Loucy (cell line): ENCODE data around the gene GREB1.

ENCODE experiments used
- H2AFZ ChIP-seq: fragments of 200-600 bp; sonication (generic); 2 replicates; pipeline ENCODE4 v1.6.0; 2016; ENCODE audit warnings: antibody characterized with exemption, mild to moderate bottlenecking, low read length, moderate library complexity
- H3F3A ChIP-seq: fragments of 200-600 bp; 2 replicates; pipeline ENCODE4 v1.6.0; 2016; ENCODE audit warnings: antibody characterized with exemption, low read depth, mild to moderate bottlenecking
- H3K27me3 ChIP-seq: fragments of 200-600 bp; sonication (generic); 2 replicates; pipeline ENCODE4 v1.6.1; 2014; ENCODE audit warnings: low read length, mild to moderate bottlenecking; ENCODE audit not compliant: insufficient read depth, poor library complexity, severe bottlenecking
- H3K36me3 ChIP-seq: fragments of 200-600 bp; sonication (generic); 2 replicates; pipeline ENCODE4 v1.6.1; 2016; ENCODE audit warnings: low read length; ENCODE audit not compliant: insufficient read depth
- H3K4me1 ChIP-seq: fragments of 200-600 bp; sonication (generic); 2 replicates; pipeline ENCODE4 v1.5.1; 2014; ENCODE audit warnings: low read length, mild to moderate bottlenecking; ENCODE audit not compliant: insufficient read depth, poor library complexity, severe bottlenecking
- H3K4me2 ChIP-seq: fragments of 200-600 bp; sonication (generic); 2 replicates; pipeline ENCODE4 v1.6.0; 2014; ENCODE audit warnings: antibody characterized with exemption, low read length, low read depth, mild to moderate bottlenecking; ENCODE audit not compliant: poor library complexity, severe bottlenecking
- H3K4me3 ChIP-seq: fragments of 200-600 bp; sonication (generic); 2 replicates; pipeline ENCODE4 v1.5.1; 2014; ENCODE audit warnings: low read length, mild to moderate bottlenecking, mixed read lengths; ENCODE audit not compliant: poor library complexity, severe bottlenecking
- H3K79me2 ChIP-seq: fragments of 200-600 bp; sonication (generic); 2 replicates; pipeline ENCODE4 v1.6.1; 2014; ENCODE audit warnings: low read length; ENCODE audit not compliant: insufficient read depth
- H3K9ac ChIP-seq: fragments of 200-600 bp; sonication (generic); 2 replicates; pipeline ENCODE4 v1.6.0; 2014; ENCODE audit warnings: mild to moderate bottlenecking, low read depth, low read length, moderate library complexity; ENCODE audit not compliant: poor library complexity, severe bottlenecking
- H3K9me2 ChIP-seq: fragments of 200-600 bp; sonication (generic); replicated peaks from 2 replicates; pipeline ENCODE4 v1.6.1; 2016; ENCODE audit warnings: low read depth, low read length, mixed read lengths
- H3K9me3 ChIP-seq: fragments of 200-600 bp; sonication (generic); 2 replicates; pipeline ENCODE4 v1.6.1; 2014; ENCODE audit warnings: mild to moderate bottlenecking, antibody characterized with exemption, low read length, low read depth; ENCODE audit not compliant: insufficient read depth
- H4K20me1 ChIP-seq: fragments of 200-600 bp; sonication (generic); 2 replicates; pipeline ENCODE4 v1.6.0; 2014; ENCODE audit warnings: antibody characterized with exemption, low read length, mild to moderate bottlenecking; ENCODE audit not compliant: insufficient read depth, poor library complexity, severe bottlenecking
- CTCF ChIP-seq: fragments of 200-600 bp; sonication (generic); conservative IDR thresholded peaks from 2 replicates; pipeline ENCODE4 v1.5.1; 2014; ENCODE audit warnings: mild to moderate bottlenecking, antibody characterized with exemption, low read length
- EZH2phosphoT487 ChIP-seq: fragments of 200-600 bp; IDR thresholded peaks from 2 replicates; pipeline ENCODE4 v1.6.1; 2018; ENCODE audit warnings: antibody characterized with exemption, mild to moderate bottlenecking, moderate library complexity, borderline replicate concordance

Gene GREB1

GRCh38 chr2:11573418-11574175, 39.8 kb downstream of the GREB1 start:
- Histone ChIP-seq H3K36me3 (no peaks in the 10 kb centered on the region), H2AFZ (no peak overlapping the region), H3K9me3 (no peaks in the 10 kb centered on the region), H3K9ac (no peak overlapping the region), H3K4me2 (no peak overlapping the region), H3K4me1 (peaks cover 6% of the 10 kb centered on the region), H3K9me2 (no peaks in the 10 kb centered on the region), H4K20me1 (no peaks in the 10 kb centered on the region), H3K79me2 (no peaks in the 10 kb centered on the region), H3K27me3 (no peaks in the 10 kb centered on the region), H3F3A (no peaks in the 10 kb centered on the region), H3K4me3 (no peak overlapping the region)
- TF ChIP-seq EZH2phosphoT487 = no peak
- TF ChIP-seq CTCF = no peak

DNA sequence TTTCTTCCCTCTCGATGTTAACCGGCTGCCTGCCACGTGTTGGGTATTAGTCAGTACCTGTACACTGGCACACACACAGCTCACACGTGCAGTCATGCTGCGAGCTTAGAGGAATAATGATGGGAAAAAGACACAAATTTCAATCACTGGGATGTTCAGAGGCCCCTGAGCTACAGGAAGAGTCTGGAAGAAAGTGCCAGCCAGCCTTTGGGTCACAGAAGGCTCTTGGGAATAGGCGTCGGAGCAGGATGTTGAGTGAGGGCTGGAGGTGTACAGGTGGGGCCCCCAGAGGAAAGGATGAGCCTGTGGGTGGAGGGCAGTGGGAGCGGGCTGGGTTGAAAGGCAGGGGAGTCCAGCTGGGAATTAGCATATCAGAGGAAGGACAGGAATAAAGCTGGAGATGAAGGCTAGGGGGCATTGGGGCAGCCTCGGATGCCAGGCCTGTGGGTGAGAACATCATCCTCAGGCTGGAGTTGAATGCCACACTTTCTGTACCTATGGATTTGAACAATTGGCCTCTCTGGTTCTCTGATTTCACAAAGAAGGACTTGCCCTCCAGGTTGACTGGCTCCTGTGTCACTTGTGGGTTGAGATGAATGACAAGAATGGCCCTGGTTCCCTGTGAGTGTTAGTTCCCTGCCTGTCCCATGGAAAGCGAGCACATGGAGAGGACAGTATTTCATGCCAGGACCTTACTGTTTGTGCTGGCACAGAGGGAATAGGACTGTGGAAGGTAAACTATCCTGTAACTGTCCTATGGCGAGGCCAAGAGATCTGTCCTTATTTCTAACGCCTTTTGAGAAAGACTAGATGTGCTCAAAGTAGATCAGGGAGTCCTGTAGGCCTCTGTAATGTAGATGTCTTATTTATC, 40.6 kb downstream of the GREB1 start:
- H3K4me1 ChIP-seq = peaks cover 6% of the 10 kb centered on the region

DNA sequence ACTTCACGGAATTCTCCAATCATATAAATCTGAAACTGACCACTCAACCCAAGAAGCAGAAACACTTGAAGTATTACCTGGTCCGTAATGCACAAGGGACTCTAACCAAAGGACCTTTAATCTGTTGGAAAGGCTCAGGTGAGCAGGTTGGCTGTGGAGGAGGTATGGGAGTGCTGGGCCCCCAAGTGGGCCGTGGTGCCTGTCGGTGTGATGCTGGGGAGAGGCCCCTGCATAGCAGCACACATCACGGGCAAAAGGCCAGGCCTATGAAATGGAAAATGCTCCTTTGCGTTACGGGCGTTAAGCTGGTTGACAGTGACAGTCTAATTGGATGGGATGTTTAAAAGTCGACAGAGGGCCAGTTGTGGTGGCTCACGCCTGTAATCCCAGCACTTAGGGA, 42.6 kb downstream of the GREB1 start:
- no peak overlapping the region for H3K4me3 ChIP-seq
- no peak for TF ChIP-seq EZH2phosphoT487
- no peak for TF ChIP-seq CTCF
- no peaks in the 10 kb centered on the region for H3K9me3 ChIP-seq
- no peak overlapping the region for H3K9ac ChIP-seq
- peaks cover 6% of the 10 kb centered on the region for H3K4me1 ChIP-seq
- no peak overlapping the region for H3K4me2 ChIP-seq
- H3K9me2 ChIP-seq = no peaks in the 10 kb centered on the region
- no peaks in the 10 kb centered on the region for H3K36me3 ChIP-seq
- no peaks in the 10 kb centered on the region for H3F3A ChIP-seq
- H2AFZ ChIP-seq = no peak overlapping the region
- H4K20me1 ChIP-seq = no peaks in the 10 kb centered on the region
- H3K27me3 ChIP-seq = no peaks in the 10 kb centered on the region
- H3K79me2 ChIP-seq = no peaks in the 10 kb centered on the region

More for the DNA sequence above, 40.6 kb downstream of the GREB1 start:
- H3K27me3 ChIP-seq = no peaks in the 10 kb centered on the region
- H4K20me1 ChIP-seq = no peaks in the 10 kb centered on the region
- H2AFZ ChIP-seq = no peak overlapping the region
- H3K36me3 ChIP-seq = no peaks in the 10 kb centered on the region
- no peaks in the 10 kb centered on the region for H3F3A ChIP-seq
- no peak overlapping the region for H3K4me3 ChIP-seq
- no peaks in the 10 kb centered on the region for H3K79me2 ChIP-seq
- no peaks in the 10 kb centered on the region for H3K9me2 ChIP-seq
- H3K9ac ChIP-seq = no peak overlapping the region
- H3K4me2 ChIP-seq = no peak overlapping the region
- no peaks in the 10 kb centered on the region for H3K9me3 ChIP-seq
- TF ChIP-seq EZH2phosphoT487 (no peak), CTCF (no peak)
